Endothelial cell of umbilical vein (primary cell): Measurements from ENCODE around the gene TNPO2. TPM values are rescaled to one million over a fixed set of nuclear protein-coding genes. Genes with fewer than 3 reads are reported as not detected.
"Not testable (repeated sequence)": the region's sequence is repeated elsewhere in the genome, so short reads cannot be mapped to it uniquely, and the experiment has no call there.

Source experiments
- BruUV-seq: library from RNA; stranded (reverse); fragments of 400-500 nt; replicated peaks from 2 replicates; lab custom pipeline; 2021; lab: Mats Ljungman, UMichigan
- CTCF ChIA-PET: fragments of 300-600, 350-600 bp; sonication (Branson Sonifier 250); formaldehyde crosslinking; loops from one replicate; lab custom pipeline; 2021; ENCODE audit warnings: antibody characterized with exemption, inconsistent platforms; lab: Charles Lee
- POLR2A ChIA-PET: fragments of 300-600, 350-600 bp; sonication (Branson Sonifier 250); formaldehyde crosslinking; loops from one replicate; lab custom pipeline; 2021; ENCODE audit warnings: antibody characterized with exemption, inconsistent platforms; lab: Charles Lee
- DNase-seq: peaks from one replicate; pipeline ENCODE4 v3.0.0-alpha.2; 2011; ENCODE audit warnings: low read depth, low spot score
- FAIRE-seq: peaks from 2 replicates; lab custom pipeline; 2011; peaks lifted over from hg19 to GRCh38; lab: Jason Lieb, UNC
- H2AFZ ChIP-seq: 2 replicates; pipeline ENCODE4 v1.6.0; 2012; ENCODE audit warnings: low read depth, low read length, control low read depth, inconsistent platforms
- H3K27ac ChIP-seq: 2 replicates; pipeline ENCODE4 v1.5.1; 2011; ENCODE audit warnings: low read depth, mild to moderate bottlenecking, control low read depth, low read length, moderate library complexity; ENCODE audit not compliant: insufficient read depth
- H3K27me3 ChIP-seq, 2 experiments: 2 replicates each; pipeline versions ENCODE4 v1.6.0 to v1.6.1; 2011; ENCODE audit warnings: low read length in 2 of 2, mixed read lengths in 1 of 2; ENCODE audit not compliant: control insufficient read depth in 2 of 2, insufficient read depth in 2 of 2
- H3K36me3 ChIP-seq, 2 experiments: 2 replicates in 1 of 2; 3 replicates in 1 of 2; pipeline ENCODE4 v1.5.1; 2011; ENCODE audit warnings: low read length in 2 of 2, mild to moderate bottlenecking in 1 of 2, moderate library complexity in 1 of 2; ENCODE audit not compliant: control insufficient read depth in 2 of 2, insufficient read depth in 2 of 2; ENCODE audit errors: extremely low read depth in 1 of 2
- H3K4me1 ChIP-seq: 3 replicates; pipeline ENCODE4 v1.5.1; 2011; ENCODE audit warnings: mild to moderate bottlenecking, low read length; ENCODE audit not compliant: control insufficient read depth, insufficient read depth; ENCODE audit errors: extremely low read depth
- H3K4me2 ChIP-seq: 2 replicates; pipeline ENCODE4 v1.6.1; 2011; ENCODE audit warnings: low read length, control low read depth, mixed read lengths; ENCODE audit not compliant: insufficient read depth
- H3K4me3 ChIP-seq, 3 experiments: fragments of 200-600 bp in 1 of 3; sonication (generic), shearing (Covaris generic) in 1 of 3; replicated peaks in 1 of 3; 2 replicates each; pipeline ENCODE4 v1.5.1; 2011 to 2016; ENCODE audit warnings: control low read depth in 3 of 3, low read length in 3 of 3, mild to moderate bottlenecking in 2 of 3, inconsistent platforms in 1 of 3, low read depth in 1 of 3, moderate library complexity in 1 of 3; ENCODE audit not compliant: insufficient read depth in 1 of 3
- H3K79me2 ChIP-seq: 2 replicates; pipeline ENCODE4 v1.6.0; 2012; ENCODE audit warnings: low read length, inconsistent platforms; ENCODE audit not compliant: control insufficient read depth, insufficient read depth
- H3K9ac ChIP-seq: replicated peaks from 2 replicates; pipeline ENCODE3; 2011; ENCODE audit warnings: low read length, control low read depth; ENCODE audit not compliant: insufficient read depth; ENCODE audit errors: extremely low read depth
- H3K9me1 ChIP-seq: replicated peaks from 3 replicates; pipeline ENCODE4 v1.6.0; 2011; ENCODE audit warnings: mild to moderate bottlenecking, low read length; ENCODE audit not compliant: control insufficient read depth, insufficient read depth; ENCODE audit errors: extremely low read depth
- H3K9me3 ChIP-seq: replicated peaks from 2 replicates; pipeline ENCODE4 v1.5.1; 2012; ENCODE audit warnings: low read length, inconsistent platforms; ENCODE audit not compliant: control insufficient read depth, insufficient read depth
- H4K20me1 ChIP-seq: replicated peaks from 2 replicates; pipeline ENCODE3; 2011; ENCODE audit warnings: mild to moderate bottlenecking, low read length; ENCODE audit not compliant: control insufficient read depth, insufficient read depth; ENCODE audit errors: extremely low read depth
- EZH2 ChIP-seq: IDR thresholded peaks from 2 replicates; pipeline ENCODE4 v1.6.1; 2012; ENCODE audit warnings: borderline replicate concordance, low read depth, mild to moderate bottlenecking, moderate library complexity, low read length, inconsistent platforms; ENCODE audit not compliant: severe bottlenecking
- FOS ChIP-seq: IDR thresholded peaks from 2 replicates; pipeline ENCODE4 v1.6.1; 2011; ENCODE audit warnings: mild to moderate bottlenecking, low read length, moderate library complexity, borderline replicate concordance; ENCODE audit not compliant: insufficient read depth
- GATA2 ChIP-seq: IDR thresholded peaks from 2 replicates; pipeline ENCODE4 v1.7.0; 2011; ENCODE audit warnings: low read depth, mild to moderate bottlenecking, moderate library complexity, mixed read lengths, low read length; ENCODE audit not compliant: insufficient read length, insufficient read depth
- JUN ChIP-seq: IDR thresholded peaks from 2 replicates; pipeline ENCODE4 v1.6.1; 2011; ENCODE audit warnings: borderline replicate concordance, low read depth; ENCODE audit not compliant: insufficient read length, insufficient read depth
- MYC ChIP-seq: IDR thresholded peaks from one replicate; pipeline ENCODE4 v1.6.1; 2011; ENCODE audit warnings: mild to moderate bottlenecking, low read depth, low read length
- POLR2A ChIP-seq: IDR thresholded peaks from 2 replicates; pipeline ENCODE4 v1.6.1; 2012; ENCODE audit warnings: low read depth, mild to moderate bottlenecking, control low read depth, low read length
- POLR2AphosphoS5 ChIP-seq: IDR thresholded peaks from 2 replicates; pipeline ENCODE4 v1.6.1; 2012; ENCODE audit warnings: low read depth, mild to moderate bottlenecking, control low read depth, low read length, moderate library complexity; ENCODE audit not compliant: insufficient read depth
- dilution Hi-C: fragments of 300-500 bp; cut with MboI; formaldehyde crosslinking; loops from one replicate; pipeline ENCODE4 v1.15.0; 2019; ENCODE audit warnings: low sequenced_read_pairs; ENCODE audit not compliant: extremely low pct_ligation_motif_present
- intact Hi-C: fragments of 100-400 bp; cut with micrococcal nuclease; formaldehyde crosslinking; loops from one replicate; pipeline ENCODE4 v1.10.0; 2022
- polyA plus RNA-seq, 4 experiments: library from polyadenylated mRNA; depleted of rRNA in 3 of 4; stranded (reverse) in 3 of 4; unstranded in 1 of 4; fragments of >200 nt; gene quantifications; 2 replicates each; pipeline versions ENCODE4 v1.2.1 to v1.2.3, GENCODE V29; 2011 to 2012; ENCODE audit warnings: missing spikeins in 1 of 4
- total RNA-seq: library from RNA; stranded (reverse); gene quantifications from 2 replicates; pipeline ENCODE4 v1.2.3, GENCODE V29; 2021
- TF ChIP-seq, protein P1 (sequence below): IDR thresholded peaks from 2 replicates; pipeline ENCODE4 v1.6.1; 2011; ENCODE audit not compliant: insufficient read depth, insufficient read length
- TF ChIP-seq, protein P2 (sequence below), 2 donors: IDR thresholded peaks; 1 replicate in 1 of 2; 2 replicates in 1 of 2; pipeline ENCODE4 v1.5.1; 2011; ENCODE audit warnings: low read length in 2 of 2, mild to moderate bottlenecking in 2 of 2, moderate library complexity in 2 of 2, control low read depth in 1 of 2, inconsistent platforms in 1 of 2, low read depth in 1 of 2; ENCODE audit not compliant: insufficient read depth in 1 of 2; ENCODE audit errors: extremely low read depth in 1 of 2

The TNPO2 gene
- total and polyA plus RNA-seq, 2 donors (not counting 3 experiments of a cell fraction or from before 2014, with no cell fraction given) = 94.5 to 98.8 TPM

DNA sequence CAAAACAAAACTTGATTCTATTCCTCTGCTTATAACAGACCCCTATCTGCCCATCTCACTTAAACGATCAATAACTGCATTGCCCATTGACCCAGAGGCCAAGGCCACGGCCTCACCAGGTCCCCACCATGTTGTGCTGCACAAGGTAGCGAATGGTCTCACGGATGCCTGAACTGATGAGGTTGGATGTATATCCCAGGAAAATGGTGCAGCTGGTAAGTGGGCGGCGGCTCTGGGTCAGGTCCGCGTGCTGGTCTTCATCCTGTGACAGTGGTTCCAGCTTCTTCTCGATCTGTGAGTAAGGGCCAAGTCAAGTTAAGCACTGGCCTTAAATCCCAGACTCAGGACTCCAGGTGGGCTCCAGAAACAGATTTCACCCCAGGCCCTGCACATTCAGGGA lies 43.7 kb downstream of the TNPO2 start:
- intact Hi-C loops (loop anchor here (2.0 kb wide), 1 partner anchor 117 kb away; no protein-coding TSS in a partner anchor), dilution Hi-C loops (no loop called here)
- Histone ChIP-seq H3K9me3 (no peaks in the 10 kb centered on the region), H3K4me1 (no peaks in the 10 kb centered on the region), H3K9me1 (no peaks in the 10 kb centered on the region), H3K27me3 (no peaks in the 10 kb centered on the region), H3K36me3 (peaks cover 3 to 27% of the 10 kb centered on the region in 2 experiments), H3K27ac (no peak overlapping the region), H3K9ac (no peak overlapping the region), H3K4me3 (no peak overlapping the region), H4K20me1 (no peaks in the 10 kb centered on the region), H3K79me2 (peaks cover 9% of the 10 kb centered on the region), H2AFZ (no peak overlapping the region), H3K4me2 (no peak overlapping the region)
- ChIA-PET CTCF (interaction anchor here (4.7 kb wide), 1 partner anchor 167 kb away, joined by 38 read pairs; no protein-coding TSS in a partner anchor), POLR2A (interaction anchor here (1.3 kb wide), 1 partner anchor 14 kb away, joined by 4 read pairs; the partner anchor contains the start of genes MAN2B1 and WDR83)
- BruUV-seq = no TSS peak
- FAIRE-seq (no peak), DNase-seq (no peak)
- TF ChIP-seq EZH2 (no peak), FOS (no peak), GATA2 (no peak), POLR2AphosphoS5 (no peak), POLR2A (no peak), MYC (no peak), JUN (no peak)
- TF ChIP-seq, protein P1, sequence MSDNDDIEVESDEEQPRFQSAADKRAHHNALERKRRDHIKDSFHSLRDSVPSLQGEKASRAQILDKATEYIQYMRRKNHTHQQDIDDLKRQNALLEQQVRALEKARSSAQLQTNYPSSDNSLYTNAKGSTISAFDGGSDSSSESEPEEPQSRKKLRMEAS = no peak
- TF ChIP-seq, protein P2, sequence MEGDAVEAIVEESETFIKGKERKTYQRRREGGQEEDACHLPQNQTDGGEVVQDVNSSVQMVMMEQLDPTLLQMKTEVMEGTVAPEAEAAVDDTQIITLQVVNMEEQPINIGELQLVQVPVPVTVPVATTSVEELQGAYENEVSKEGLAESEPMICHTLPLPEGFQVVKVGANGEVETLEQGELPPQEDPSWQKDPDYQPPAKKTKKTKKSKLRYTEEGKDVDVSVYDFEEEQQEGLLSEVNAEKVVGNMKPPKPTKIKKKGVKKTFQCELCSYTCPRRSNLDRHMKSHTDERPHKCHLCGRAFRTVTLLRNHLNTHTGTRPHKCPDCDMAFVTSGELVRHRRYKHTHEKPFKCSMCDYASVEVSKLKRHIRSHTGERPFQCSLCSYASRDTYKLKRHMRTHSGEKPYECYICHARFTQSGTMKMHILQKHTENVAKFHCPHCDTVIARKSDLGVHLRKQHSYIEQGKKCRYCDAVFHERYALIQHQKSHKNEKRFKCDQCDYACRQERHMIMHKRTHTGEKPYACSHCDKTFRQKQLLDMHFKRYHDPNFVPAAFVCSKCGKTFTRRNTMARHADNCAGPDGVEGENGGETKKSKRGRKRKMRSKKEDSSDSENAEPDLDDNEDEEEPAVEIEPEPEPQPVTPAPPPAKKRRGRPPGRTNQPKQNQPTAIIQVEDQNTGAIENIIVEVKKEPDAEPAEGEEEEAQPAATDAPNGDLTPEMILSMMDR (IDR thresholded peaks at IDR 0.05; ENCODE audit: extremely low read depth in 1 of 2, insufficient read depth in 1 of 2, low read depth in 1 of 2, low read length in 2 of 2) = no peak

DNA sequence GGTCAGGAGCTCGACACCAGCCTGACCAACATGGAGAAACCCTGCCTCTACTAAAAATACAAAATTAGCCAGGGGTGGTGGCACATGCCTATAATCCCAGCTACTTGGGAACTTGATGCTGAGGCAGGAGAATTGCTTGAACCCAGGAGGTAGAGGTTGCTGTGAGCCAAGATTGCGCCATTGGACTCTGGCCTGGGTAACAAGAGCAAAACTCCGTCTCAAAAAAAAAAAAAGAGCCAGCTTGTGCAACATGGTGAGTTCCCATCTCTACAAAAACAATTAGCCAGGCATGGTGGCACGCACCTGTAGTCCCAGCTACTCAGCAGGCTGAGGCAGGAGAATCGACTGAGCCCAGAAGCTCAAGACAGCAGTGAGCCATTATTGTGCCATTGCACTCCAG lies 45.7 kb downstream of the TNPO2 start:
- H3K4me3 ChIP-seq, DNase-seq, H3K27ac ChIP-seq, H2AFZ ChIP-seq, H3K9ac ChIP-seq, dilution Hi-C loops, BruUV-seq, H3K4me2 ChIP-seq, H3K9me1 ChIP-seq, H4K20me1 ChIP-seq, FAIRE-seq, intact Hi-C loops, H3K79me2 ChIP-seq, H3K4me1 ChIP-seq, H3K27me3 ChIP-seq, H3K9me3 ChIP-seq: not testable (repeated sequence)
- CTCF ChIA-PET = interaction anchor here (1.0 to 4.7 kb wide), 3 partner anchors 12 to 169 kb away, joined by 3 to 38 read pairs (median 5); partner anchors contain the start of genes MAN2B1 and WDR83
- POLR2A ChIA-PET = interaction anchor here (0.6 kb wide), 1 partner anchor 120 kb away, joined by 3 read pairs; no protein-coding TSS in a partner anchor
- H3K36me3 ChIP-seq = peaks cover 5 to 35% of the 10 kb centered on the region in 2 experiments
